AG04449 (cell line): Measurements from ENCODE around the gene NIN.

Experiments used
- CTCF ChIA-PET: fragments of 350-600 bp; formaldehyde crosslinking; extraction: SDS; loops from one replicate; lab custom pipeline; 2021; ENCODE audit warnings: antibody characterized with exemption; lab: Yijun Ruan, JAX
- POLR2A ChIA-PET: fragments of 400-600, 350-600 bp; formaldehyde crosslinking; extraction: SDS; loops from one replicate; lab custom pipeline; 2020; ENCODE audit warnings: antibody characterized with exemption, inconsistent platforms; lab: Yijun Ruan, JAX
- DNase-seq: peaks from one replicate; pipeline ENCODE4 v3.0.0-alpha.2; 2010; ENCODE audit warnings: low read depth, low spot score
- H3K4me3 ChIP-seq: 2 replicates; pipeline ENCODE4 v1.5.1; 2011; ENCODE audit warnings: low read depth, mild to moderate bottlenecking, control low read depth, low read length
- TF ChIP-seq, protein P1 (sequence below): IDR thresholded peaks from one replicate; pipeline ENCODE4 v1.5.1; 2011; ENCODE audit warnings: mild to moderate bottlenecking, moderate library complexity, low read length, control low read depth, inconsistent platforms; ENCODE audit not compliant: insufficient read depth; ENCODE audit errors: missing control alignments

Gene NIN

DNA sequence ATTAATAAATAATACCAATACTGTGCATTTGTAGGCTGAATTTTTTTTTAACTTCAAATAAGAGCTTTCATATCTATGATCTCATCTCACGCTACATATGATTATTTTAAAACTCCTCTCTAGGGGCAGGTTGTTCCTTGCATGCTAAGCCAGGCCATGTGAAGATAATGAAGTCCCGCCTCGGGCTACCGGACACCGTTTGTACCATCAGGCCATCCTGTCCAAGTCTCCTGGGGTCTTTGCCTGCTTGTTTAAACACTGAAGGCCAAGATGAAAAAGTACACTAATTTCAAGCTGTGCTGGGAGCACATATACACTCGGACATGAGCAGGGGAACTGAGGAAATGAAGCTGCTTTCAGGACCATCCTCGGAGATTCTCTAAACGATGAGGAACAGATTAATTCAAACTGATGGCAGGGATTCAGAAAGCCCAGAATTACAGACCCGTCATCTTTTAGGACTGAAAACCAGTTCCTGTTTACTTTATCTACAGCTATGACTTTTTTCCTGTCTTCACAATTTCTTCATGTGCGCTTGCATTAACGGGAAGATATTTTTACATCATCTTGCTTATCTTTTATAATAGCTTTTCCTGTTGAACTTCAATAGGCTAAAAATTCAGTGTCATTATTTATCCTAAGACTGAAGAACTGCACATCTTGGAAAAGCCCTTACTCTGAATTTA is 34.6 kb upstream of the NIN start:
- ChIA-PET CTCF (interaction anchor here (0.8 to 12.6 kb wide), 6 partner anchors 6 to 265 kb away, joined by 3 to 127 read pairs (median 5); no protein-coding TSS in a partner anchor), POLR2A (no interaction called here)
- H3K4me3 ChIP-seq = no peak overlapping the region
- no peak for DNase-seq
- TF ChIP-seq, protein P1, sequence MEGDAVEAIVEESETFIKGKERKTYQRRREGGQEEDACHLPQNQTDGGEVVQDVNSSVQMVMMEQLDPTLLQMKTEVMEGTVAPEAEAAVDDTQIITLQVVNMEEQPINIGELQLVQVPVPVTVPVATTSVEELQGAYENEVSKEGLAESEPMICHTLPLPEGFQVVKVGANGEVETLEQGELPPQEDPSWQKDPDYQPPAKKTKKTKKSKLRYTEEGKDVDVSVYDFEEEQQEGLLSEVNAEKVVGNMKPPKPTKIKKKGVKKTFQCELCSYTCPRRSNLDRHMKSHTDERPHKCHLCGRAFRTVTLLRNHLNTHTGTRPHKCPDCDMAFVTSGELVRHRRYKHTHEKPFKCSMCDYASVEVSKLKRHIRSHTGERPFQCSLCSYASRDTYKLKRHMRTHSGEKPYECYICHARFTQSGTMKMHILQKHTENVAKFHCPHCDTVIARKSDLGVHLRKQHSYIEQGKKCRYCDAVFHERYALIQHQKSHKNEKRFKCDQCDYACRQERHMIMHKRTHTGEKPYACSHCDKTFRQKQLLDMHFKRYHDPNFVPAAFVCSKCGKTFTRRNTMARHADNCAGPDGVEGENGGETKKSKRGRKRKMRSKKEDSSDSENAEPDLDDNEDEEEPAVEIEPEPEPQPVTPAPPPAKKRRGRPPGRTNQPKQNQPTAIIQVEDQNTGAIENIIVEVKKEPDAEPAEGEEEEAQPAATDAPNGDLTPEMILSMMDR = no peak

DNA sequence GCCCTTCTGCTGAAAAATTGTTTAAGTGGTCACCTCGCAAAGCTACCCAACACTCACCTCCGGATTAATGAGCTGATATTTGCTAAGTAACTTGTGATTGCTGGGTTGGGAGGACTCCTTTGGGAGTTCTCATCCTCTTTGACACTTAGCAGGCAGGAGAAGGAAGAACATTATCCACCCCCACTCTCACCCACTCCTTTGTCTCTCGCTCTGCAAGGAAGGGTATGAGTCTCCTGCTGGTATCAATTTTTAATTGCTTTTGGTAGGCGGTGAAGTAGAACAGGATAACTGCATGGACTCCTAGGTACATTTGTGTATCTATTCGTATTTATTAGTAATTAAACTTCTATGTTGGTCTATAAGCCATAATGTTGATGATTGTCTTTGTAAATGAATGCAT is 34.0 kb upstream of the NIN start:
- ChIA-PET POLR2A (no interaction called here), CTCF (interaction anchor here (0.8 to 12.6 kb wide), 6 partner anchors 9 to 265 kb away, joined by 3 to 127 read pairs (median 4); no protein-coding TSS in a partner anchor)
- TF ChIP-seq, protein P1 = no peak
- DNase-seq = no peak
- no peak overlapping the region for H3K4me3 ChIP-seq

DNA sequence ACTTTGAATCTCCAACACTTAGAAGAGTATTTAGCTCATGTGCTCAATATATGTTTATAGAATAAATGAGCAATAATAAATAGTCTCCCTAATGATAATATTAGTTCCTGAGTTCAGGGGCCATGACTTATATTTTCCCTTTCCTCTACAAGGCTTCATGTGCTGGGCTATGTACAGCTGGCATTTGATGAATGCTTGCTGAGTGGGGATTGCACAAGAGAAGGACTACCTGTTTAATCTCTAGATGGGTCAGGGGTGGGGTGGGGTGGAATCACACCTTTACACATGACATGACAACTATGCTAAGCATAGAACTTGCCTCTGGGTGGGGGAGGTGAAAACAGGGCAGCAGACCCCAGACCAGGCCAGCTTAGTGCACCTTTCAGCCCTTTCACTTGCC is 33.3 kb upstream of the NIN start:
- TF ChIP-seq, protein P1 = no peak
- ChIA-PET CTCF (interaction anchor here (1.3 to 12.6 kb wide), 3 partner anchors 11 to 88 kb away, joined by 3 to 127 read pairs (median 5); no protein-coding TSS in a partner anchor), POLR2A (no interaction called here)
- DNase-seq = no peak
- H3K4me3 ChIP-seq = no peak overlapping the region

DNA sequence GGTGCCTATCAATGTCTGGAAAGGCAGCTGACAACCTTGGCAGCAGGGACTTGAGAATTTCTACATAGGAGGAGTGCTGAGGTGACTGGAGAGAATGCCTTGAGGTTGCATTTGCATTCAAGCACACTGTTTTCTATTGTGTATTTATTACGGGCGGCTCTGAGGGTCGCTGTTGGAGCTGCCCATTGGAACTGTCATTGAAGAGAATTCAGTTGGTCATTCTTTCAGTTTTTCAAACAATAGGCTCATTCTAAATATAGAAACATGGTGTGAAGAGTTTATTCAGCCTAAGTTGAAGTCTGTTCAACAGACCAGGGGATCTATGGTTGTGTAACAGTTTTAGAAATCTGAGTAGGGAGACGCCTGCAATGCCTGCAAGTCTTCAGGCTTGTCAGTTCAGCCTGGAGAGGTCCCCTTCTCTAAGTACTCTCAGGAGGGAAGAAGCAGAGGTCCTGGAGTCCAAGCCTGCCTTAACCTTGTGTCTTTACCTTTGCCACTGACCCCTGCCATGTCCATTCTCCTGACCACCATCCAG is 31.1 kb upstream of the NIN start:
- ChIA-PET POLR2A (no interaction called here), CTCF (interaction anchor here (0.6 to 12.6 kb wide), 16 partner anchors 7 to 435 kb away, joined by 3 to 147 read pairs (median 7); partner anchors contain the start of gene ABHD12B)
- no peak overlapping the region for H3K4me3 ChIP-seq
- no peak for DNase-seq
- TF ChIP-seq, protein P1 = no peak

DNA sequence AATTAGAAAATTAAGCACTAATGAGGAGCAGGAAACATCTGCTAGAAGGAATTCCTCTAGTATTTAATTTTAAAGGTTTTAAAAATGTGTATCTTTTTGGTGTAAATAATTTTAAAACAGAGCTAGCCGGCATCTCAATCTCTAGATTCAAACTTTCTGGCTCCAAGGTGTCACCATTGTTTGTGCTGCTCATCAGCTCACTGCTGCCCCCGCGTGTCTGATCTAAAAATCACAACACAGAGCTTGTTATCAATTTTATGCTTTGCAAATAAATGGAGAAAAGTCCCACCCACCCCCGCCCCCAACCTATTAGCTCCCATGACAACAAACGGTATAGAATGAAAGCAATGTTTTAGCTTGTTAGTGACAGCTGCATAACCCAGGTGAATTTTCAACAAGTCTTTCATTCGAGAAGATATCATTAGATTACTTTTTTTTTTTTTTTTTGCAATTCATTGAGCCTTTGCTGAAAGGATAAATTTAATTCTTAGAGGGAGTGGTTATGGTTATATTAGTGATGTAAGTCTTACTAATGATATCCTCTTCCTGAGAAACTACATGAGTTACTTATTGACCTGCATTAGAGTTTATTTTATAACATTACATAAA is 29.6 kb upstream of the NIN start:
- DNase-seq = no peak
- H3K4me3 ChIP-seq = peak overlapping the region; percentile 57
- ChIA-PET CTCF (interaction anchor here (0.6 to 12.6 kb wide), 59 partner anchors 9 to 582 kb away, joined by 3 to 147 read pairs (median 5); partner anchors contain the start of genes ABHD12B, ATL1, NIN and SAV1), POLR2A (interaction anchor here (0.6 to 1.5 kb wide), 4 partner anchors 13 to 192 kb away, joined by 3 to 5 read pairs (median 4); partner anchors contain the start of gene SAV1)
- TF ChIP-seq, protein P1 = peak; percentile 65
